ENCODE measurements around the gene PDE4C. TPM values are rescaled to one million over a fixed set of nuclear protein-coding genes. Genes with fewer than 3 reads are reported as not detected.
A peak's percentile ranks its signal among the peaks of the same experiment; 100 is the strongest.

The PDE4C gene
- total RNA-seq, 2 experiments from 2014 or later: 0.13 to 0.18 TPM

- H3K36me3 Mint-ChIP-seq (ENCODE audit: low read depth): no peaks in the 10 kb centered on the region
- ChIA-PET POLR2A (interaction anchor here (0.6 to 3.3 kb wide), 7 partner anchors 28 to 78 kb away, joined by 3 to 16 read pairs (median 4); partner anchors contain the start of genes IFI30, JUND and RAB3A), CTCF (interaction anchor here (0.6 to 3.6 kb wide), 26 partner anchors 8 to 313 kb away, joined by 3 to 70 read pairs (median 3); partner anchors contain the start of genes MPV17L2 and RAB3A)
- no peak overlapping the region for H3K27ac Mint-ChIP-seq
- peak; percentile 84 for DNase-seq
- peaks cover 6% of the 10 kb centered on the region for H3K4me1 Mint-ChIP-seq
- H3K27me3 Mint-ChIP-seq: peaks cover 31% of the 10 kb centered on the region
- no peaks in the 10 kb centered on the region for H3K9me3 Mint-ChIP-seq
- no peak overlapping the region for H3K4me3 Mint-ChIP-seq
Measured at GRCh38 chr19:18251587-18252369, 25.5 kb upstream of the PDE4C start.

- peaks cover 28% of the 10 kb centered on the region for H3K27me3 Mint-ChIP-seq
- POLR2A ChIA-PET: interaction anchor here (0.5 kb wide), 1 partner anchor 226 kb away, joined by 4 read pairs; no protein-coding TSS in a partner anchor
- H3K4me3 Mint-ChIP-seq: no peak overlapping the region
Measured at GRCh38 chr19:18249834-18250233, 23.6 kb upstream of the PDE4C start.

GRCh38 chr19:18245297-18245696, 19.1 kb upstream of the PDE4C start:
- H3K27me3 Mint-ChIP-seq: peaks cover 12% of the 10 kb centered on the region
- CTCF ChIA-PET: interaction anchor here (0.9 to 1.3 kb wide), 2 partner anchors 22 to 132 kb away, joined by 3 read pairs; no protein-coding TSS in a partner anchor
- POLR2A ChIA-PET: interaction anchor here (1.0 to 1.4 kb wide), 3 partner anchors 16 to 153 kb away, joined by 3 read pairs; no protein-coding TSS in a partner anchor
- no peaks in the 10 kb centered on the region for H3K9me3 Mint-ChIP-seq
- H3K27ac Mint-ChIP-seq: no peak overlapping the region
- H3K4me1 Mint-ChIP-seq: no peaks in the 10 kb centered on the region
- H3K36me3 Mint-ChIP-seq (ENCODE audit: low read depth): no peaks in the 10 kb centered on the region
- H3K4me3 Mint-ChIP-seq: no peak overlapping the region
- DNase-seq: no peak

More at GRCh38 chr19:18249834-18250233, 23.6 kb upstream of the PDE4C start:
- no peak for DNase-seq
- Mint-ChIP-seq H3K4me1 (peaks cover 4% of the 10 kb centered on the region), H3K27ac (no peak overlapping the region), H3K36me3 (ENCODE audit: low read depth) (no peaks in the 10 kb centered on the region), H3K9me3 (no peaks in the 10 kb centered on the region)
- CTCF ChIA-PET: interaction anchor here (0.8 to 3.6 kb wide), 5 partner anchors 18 to 79 kb away, joined by 3 to 22 read pairs (median 3); partner anchors contain the start of gene MPV17L2

- H3K27me3 Mint-ChIP-seq: peaks cover 14% of the 10 kb centered on the region
- DNase-seq: no peak
- POLR2A ChIA-PET: no interaction called here
- H3K9me3 Mint-ChIP-seq: no peaks in the 10 kb centered on the region
- CTCF ChIA-PET: interaction anchor here (0.5 to 1.6 kb wide), 3 partner anchors 13 to 350 kb away, joined by 4 to 6 read pairs (median 5); no protein-coding TSS in a partner anchor
- no peak overlapping the region for H3K27ac Mint-ChIP-seq
- H3K4me1 Mint-ChIP-seq: no peaks in the 10 kb centered on the region
- H3K4me3 Mint-ChIP-seq: no peak overlapping the region
- no peaks in the 10 kb centered on the region for H3K36me3 Mint-ChIP-seq (ENCODE audit: low read depth)
Measured at GRCh38 chr19:18239303-18239702, 13.1 kb upstream of the PDE4C start.

GRCh38 chr19:18234194-18234593, 8.0 kb upstream of the PDE4C start:
- Mint-ChIP-seq H3K9me3 (peaks cover 2% of the 10 kb centered on the region), H3K27ac (no peak overlapping the region), H3K4me1 (peaks cover 4% of the 10 kb centered on the region), H3K36me3 (ENCODE audit: low read depth) (no peaks in the 10 kb centered on the region), H3K4me3 (no peak overlapping the region), H3K27me3 (peaks cover 39% of the 10 kb centered on the region)
- ChIA-PET CTCF (interaction anchor here (2.7 to 4.4 kb wide), 2 partner anchors 10 to 17 kb away, joined by 11 to 22 read pairs; no protein-coding TSS in a partner anchor), POLR2A (interaction anchor here (1.5 kb wide), 1 partner anchor 185 kb away, joined by 3 read pairs; the partner anchor contains the start of gene SSBP4)
- DNase-seq: no peak

GRCh38 chr19:18233224-18233825, 7.1 kb upstream of the PDE4C start:
- DNase-seq: peak; percentile 66
- H3K36me3 Mint-ChIP-seq (ENCODE audit: low read depth): no peaks in the 10 kb centered on the region
- ChIA-PET POLR2A (interaction anchor here (0.8 to 1.5 kb wide), 4 partner anchors 14 to 185 kb away, joined by 3 to 4 read pairs (median 3); partner anchors contain the start of genes JUND and SSBP4), CTCF (interaction anchor here (0.9 to 4.4 kb wide), 3 partner anchors 9 to 29 kb away, joined by 4 to 22 read pairs (median 11); no protein-coding TSS in a partner anchor)
- no peak overlapping the region for H3K27ac Mint-ChIP-seq
- H3K4me1 Mint-ChIP-seq: peaks cover 4% of the 10 kb centered on the region
- no peak overlapping the region for H3K4me3 Mint-ChIP-seq
- peaks cover 36% of the 10 kb centered on the region for H3K27me3 Mint-ChIP-seq
- peaks cover 2% of the 10 kb centered on the region for H3K9me3 Mint-ChIP-seq

- H3K9me3 Mint-ChIP-seq: peaks cover 2% of the 10 kb centered on the region
- H3K4me3 Mint-ChIP-seq: no peak overlapping the region
- no peaks in the 10 kb centered on the region for H3K36me3 Mint-ChIP-seq (ENCODE audit: low read depth)
- no peak for DNase-seq
- CTCF ChIA-PET: interaction anchor here (2.7 to 4.4 kb wide), 2 partner anchors 8 to 19 kb away, joined by 11 to 22 read pairs; no protein-coding TSS in a partner anchor
- peaks cover 41% of the 10 kb centered on the region for H3K27me3 Mint-ChIP-seq
- POLR2A ChIA-PET: interaction anchor here (1.0 to 1.5 kb wide), 3 partner anchors 13 to 186 kb away, joined by 3 read pairs; partner anchors contain the start of gene SSBP4
- H3K27ac Mint-ChIP-seq: no peak overlapping the region
- peaks cover 4% of the 10 kb centered on the region for H3K4me1 Mint-ChIP-seq
Measured at GRCh38 chr19:18232540-18233223, 6.4 kb upstream of the PDE4C start.

GRCh38 chr19:18231775-18232174, 5.5 kb upstream of the PDE4C start:
- peaks cover 2% of the 10 kb centered on the region for H3K9me3 Mint-ChIP-seq
- DNase-seq: no peak
- ChIA-PET POLR2A (no interaction called here), CTCF (interaction anchor here (2.7 to 4.4 kb wide), 2 partner anchors 8 to 20 kb away, joined by 11 to 22 read pairs; no protein-coding TSS in a partner anchor)
- peaks cover 49% of the 10 kb centered on the region for H3K27me3 Mint-ChIP-seq
- peaks cover 4% of the 10 kb centered on the region for H3K4me1 Mint-ChIP-seq
- H3K36me3 Mint-ChIP-seq (ENCODE audit: low read depth): no peaks in the 10 kb centered on the region
- no peak overlapping the region for H3K27ac Mint-ChIP-seq
- H3K4me3 Mint-ChIP-seq: no peak overlapping the region

- Mint-ChIP-seq H3K36me3 (ENCODE audit: low read depth) (no peaks in the 10 kb centered on the region), H3K27me3 (peaks cover 51% of the 10 kb centered on the region), H3K4me3 (no peak overlapping the region), H3K27ac (no peak overlapping the region), H3K4me1 (peaks cover 5% of the 10 kb centered on the region), H3K9me3 (peaks cover 2% of the 10 kb centered on the region)
- DNase-seq: no peak
- POLR2A ChIA-PET: no interaction called here
- CTCF ChIA-PET: interaction anchor here (0.5 to 4.4 kb wide), 5 partner anchors 20 to 98 kb away, joined by 3 to 22 read pairs (median 4); no protein-coding TSS in a partner anchor
Measured at GRCh38 chr19:18230941-18231734, 4.9 kb upstream of the PDE4C start.

GRCh38 chr19:18229915-18230314, 3.7 kb upstream of the PDE4C start:
- CTCF ChIA-PET: interaction anchor here (0.7 to 4.4 kb wide), 4 partner anchors 22 to 99 kb away, joined by 3 to 22 read pairs (median 4); no protein-coding TSS in a partner anchor
- H3K4me3 Mint-ChIP-seq: no peak overlapping the region
- POLR2A ChIA-PET: no interaction called here

GRCh38 chr19:18229474-18229873, 3.2 kb upstream of the PDE4C start:
- no peak for DNase-seq
- ChIA-PET POLR2A (no interaction called here), CTCF (no interaction called here)
- Mint-ChIP-seq H3K27ac (no peak overlapping the region), H3K36me3 (ENCODE audit: low read depth) (no peaks in the 10 kb centered on the region), H3K4me1 (peaks cover 13% of the 10 kb centered on the region), H3K4me3 (no peak overlapping the region), H3K27me3 (peaks cover 67% of the 10 kb centered on the region), H3K9me3 (peaks cover 2% of the 10 kb centered on the region)

More at GRCh38 chr19:18229915-18230314, 3.7 kb upstream of the PDE4C start:
- Mint-ChIP-seq H3K4me1 (peaks cover 9% of the 10 kb centered on the region), H3K9me3 (peaks cover 2% of the 10 kb centered on the region), H3K27ac (no peak overlapping the region), H3K27me3 (peaks cover 63% of the 10 kb centered on the region), H3K36me3 (ENCODE audit: low read depth) (no peaks in the 10 kb centered on the region)
- no peak for DNase-seq
